B cell (primary cell): ENCODE results near the gene KCNQ5. TPM values are rescaled to one million over a fixed set of nuclear protein-coding genes. Genes with fewer than 3 reads are reported as not detected.

ENCODE experiments used
- ATAC-seq: fragments of 200-7000 bp; cut with Tn5 transposase; one replicate; pipeline ENCODE4 v1.10.0; 2021; ENCODE audit warnings: low read depth, mild to moderate bottlenecking, moderate number of reproducible peaks, moderate library complexity
- CTCF ChIA-PET: fragments of 350-600 bp; sonication (Branson Sonifier 250); formaldehyde crosslinking; loops from one replicate; lab custom pipeline; 2021; ENCODE audit warnings: antibody characterized with exemption, inconsistent platforms; lab: Charles Lee
- POLR2A ChIA-PET: fragments of 350-600 bp; sonication (Branson Sonifier 250); formaldehyde crosslinking; loops from one replicate; lab custom pipeline; 2021; ENCODE audit warnings: antibody characterized with exemption; lab: Charles Lee
- DNase-seq: peaks from one replicate; pipeline ENCODE4 v3.0.0; 2013
- H2AFZ ChIP-seq: 2 replicates; pipeline ENCODE4 v1.6.1; 2012; ENCODE audit warnings: mild to moderate bottlenecking, low read depth, low read length; ENCODE audit not compliant: insufficient read depth, poor library complexity, severe bottlenecking
- H3K27ac ChIP-seq, 2 donors: 1 replicate in 1 of 2; 2 replicates in 1 of 2; pipeline ENCODE4 v1.5.1; 2012 to 2013; ENCODE audit warnings: low read length in 2 of 2, mild to moderate bottlenecking in 2 of 2, moderate library complexity in 1 of 2
- H3K27me3 ChIP-seq, 4 experiments: fragments of 200-600 bp in 1 of 4; sonication (generic) in 1 of 4; replicated peaks in 1 of 4; 1 replicate in 2 of 4; 2 replicates in 2 of 4; pipeline versions ENCODE4 v1.6.1 to v1.7.0; 2013 to 2016; ENCODE audit warnings: low read length in 3 of 4, mild to moderate bottlenecking in 2 of 4, mixed read lengths in 1 of 4, moderate library complexity in 1 of 4; ENCODE audit not compliant: insufficient read depth in 4 of 4, control insufficient read depth in 3 of 4; ENCODE audit errors: control extremely low read depth in 1 of 4
- H3K36me3 ChIP-seq, 2 experiments: replicated peaks in 1 of 2; 1 replicate in 1 of 2; 2 replicates in 1 of 2; pipeline versions ENCODE4 v1.6.1 to v1.7.1; 2013; ENCODE audit warnings: low read length in 1 of 2; ENCODE audit not compliant: insufficient read depth in 2 of 2, control insufficient read depth in 1 of 2; ENCODE audit errors: control extremely low read depth in 1 of 2, extremely low read depth in 1 of 2
- H3K4me1 ChIP-seq, 2 donors: fragments of 200-600 bp in 1 of 2; sonication (generic) in 1 of 2; 1 replicate in 1 of 2; 2 replicates in 1 of 2; pipeline versions ENCODE4 v1.5.1 to v1.6.1; 2013 to 2017; ENCODE audit warnings: low read length in 2 of 2; ENCODE audit not compliant: control insufficient read depth in 2 of 2, insufficient read depth in 2 of 2
- H3K4me2 ChIP-seq: replicated peaks from 2 replicates; pipeline ENCODE3; 2012; ENCODE audit warnings: mild to moderate bottlenecking, low read depth, low read length; ENCODE audit not compliant: poor library complexity, severe bottlenecking
- H3K4me3 ChIP-seq, 5 experiments: fragments of 200-600 bp in 1 of 5; sonication (generic) in 1 of 5; 1 replicate in 3 of 5; 2 replicates in 2 of 5; pipeline versions ENCODE4 v1.5.1 to v1.7.0; 2011 to 2016; ENCODE audit warnings: low read length in 4 of 5, mild to moderate bottlenecking in 4 of 5, low read depth in 2 of 5, control low read depth in 1 of 5, moderate library complexity in 1 of 5; ENCODE audit not compliant: insufficient read depth in 1 of 5; ENCODE audit errors: control extremely low read depth in 1 of 5, extremely low read depth in 1 of 5
- H3K79me2 ChIP-seq: fragments of 200-600 bp; sonication (generic); one replicate; pipeline ENCODE4 v1.6.0; 2016; ENCODE audit warnings: low read length; ENCODE audit not compliant: control insufficient read depth, insufficient read depth
- H3K9ac ChIP-seq: fragments of 200-600 bp; sonication (generic); 2 replicates; pipeline ENCODE4 v1.6.1; 2017; ENCODE audit warnings: mild to moderate bottlenecking, low read length, moderate library complexity
- H3K9me3 ChIP-seq, 3 donors: one replicate each; pipeline versions ENCODE4 v1.6.1 to v1.7.1; 2013; ENCODE audit warnings: low read length in 2 of 3; ENCODE audit not compliant: control insufficient read depth in 2 of 3, insufficient read depth in 1 of 3; ENCODE audit errors: control extremely low read depth in 1 of 3
- H4K20me1 ChIP-seq: 2 replicates; pipeline ENCODE4 v1.6.0; 2012; ENCODE audit warnings: mild to moderate bottlenecking, low read length; ENCODE audit not compliant: insufficient read depth, control insufficient read depth, poor library complexity, severe bottlenecking
- H3K27ac Mint-ChIP-seq: one replicate; pipeline ENCODE4 v1.8.0; 2021; ENCODE audit warnings: mixed read lengths
- H3K27me3 Mint-ChIP-seq: one replicate; pipeline ENCODE4 v1.8.0; 2021; ENCODE audit warnings: mixed read lengths
- H3K4me1 Mint-ChIP-seq: one replicate; pipeline ENCODE4 v1.8.0; 2021; ENCODE audit warnings: mixed read lengths
- H3K4me3 Mint-ChIP-seq: one replicate; pipeline ENCODE4 v1.8.0; 2021; ENCODE audit warnings: mixed read lengths
- H3K9me3 Mint-ChIP-seq: one replicate; pipeline ENCODE4 v1.8.0; 2022; ENCODE audit warnings: mixed read lengths; ENCODE audit not compliant: insufficient read depth
- EZH2 ChIP-seq: IDR thresholded peaks from 2 replicates; pipeline ENCODE4 v1.6.1; 2012; ENCODE audit warnings: borderline replicate concordance, low read depth, mild to moderate bottlenecking, moderate library complexity, low read length; ENCODE audit not compliant: insufficient read depth, poor library complexity, severe bottlenecking
- WGBS: methylation state at CpG from one replicate; pipeline ENCODE4 v1.1.5; 2013; ENCODE audit warnings: missing lambda C conversion rate; ENCODE audit not compliant: insufficient coverage; 5-methylcytosine and 5-hydroxymethylcytosine counted together
- intact Hi-C: fragments of 100-400 bp; cut with micrococcal nuclease; formaldehyde crosslinking; loops from one replicate; pipeline ENCODE4 v1.10.0; 2022
- polyA plus RNA-seq: library from polyadenylated mRNA; depleted of rRNA; stranded (reverse); fragments of >200 nt; gene quantifications from 2 replicates; pipeline ENCODE4 v1.2.3, GENCODE V29; 2012
- total RNA-seq, 2 donors: library from RNA; stranded (reverse); fragments of 120-200 nt in 1 of 2; gene quantifications; 1 replicate in 1 of 2; 2 replicates in 1 of 2; pipeline versions ENCODE4 v1.2.3 to v1.2.4, GENCODE V29; 2013 to 2022
- TF ChIP-seq, protein P1 (sequence below): fragments of 200-600 bp; IDR thresholded peaks from one replicate; pipeline ENCODE4 v1.8.0; 2022; ENCODE audit warnings: antibody characterized with exemption, mild to moderate bottlenecking

The KCNQ5 gene
- total and polyA plus RNA-seq, 2 donors (not counting 1 experiment from before 2014, with no cell fraction given) = 2.3 to 9.4 TPM

DNA sequence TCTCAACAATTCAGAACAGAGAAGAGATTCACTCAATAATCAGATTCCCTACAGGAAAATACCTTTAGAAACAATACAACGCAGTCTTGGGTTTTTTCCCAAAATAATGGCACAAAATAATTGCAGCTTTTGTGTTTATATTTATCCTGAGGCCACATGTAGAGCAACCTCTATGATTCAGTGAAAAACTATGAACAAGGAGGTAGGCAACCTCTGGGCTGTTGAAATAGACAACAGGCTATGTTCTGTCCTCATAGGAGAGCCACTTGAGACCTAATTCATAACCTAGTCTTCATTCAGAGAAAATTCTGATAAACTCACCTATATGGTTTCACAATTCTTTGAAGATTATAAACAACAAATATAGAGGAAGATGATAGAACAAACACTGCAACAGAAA is 485.2 kb downstream of the KCNQ5 start:
- H3K4me2 ChIP-seq = no peak overlapping the region
- ChIA-PET POLR2A (no interaction called here), CTCF (no interaction called here)
- DNase-seq = no peak
- H3K27ac Mint-ChIP-seq = no peak overlapping the region
- H2AFZ ChIP-seq = no peak overlapping the region
- no peak for ATAC-seq
- no CpG with 5 or more reads among the region's 1 CpG for WGBS
- H3K4me1 Mint-ChIP-seq = no peaks in the 10 kb centered on the region
- H3K4me1 ChIP-seq = no peaks in the 10 kb centered on the region
- H3K9me3 Mint-ChIP-seq = peaks cover 5% of the 10 kb centered on the region
- no peaks in the 10 kb centered on the region for H3K27me3 Mint-ChIP-seq
- H3K4me3 ChIP-seq = no peak overlapping the region
- H3K4me3 Mint-ChIP-seq = no peak overlapping the region
- TF ChIP-seq, protein P1, sequence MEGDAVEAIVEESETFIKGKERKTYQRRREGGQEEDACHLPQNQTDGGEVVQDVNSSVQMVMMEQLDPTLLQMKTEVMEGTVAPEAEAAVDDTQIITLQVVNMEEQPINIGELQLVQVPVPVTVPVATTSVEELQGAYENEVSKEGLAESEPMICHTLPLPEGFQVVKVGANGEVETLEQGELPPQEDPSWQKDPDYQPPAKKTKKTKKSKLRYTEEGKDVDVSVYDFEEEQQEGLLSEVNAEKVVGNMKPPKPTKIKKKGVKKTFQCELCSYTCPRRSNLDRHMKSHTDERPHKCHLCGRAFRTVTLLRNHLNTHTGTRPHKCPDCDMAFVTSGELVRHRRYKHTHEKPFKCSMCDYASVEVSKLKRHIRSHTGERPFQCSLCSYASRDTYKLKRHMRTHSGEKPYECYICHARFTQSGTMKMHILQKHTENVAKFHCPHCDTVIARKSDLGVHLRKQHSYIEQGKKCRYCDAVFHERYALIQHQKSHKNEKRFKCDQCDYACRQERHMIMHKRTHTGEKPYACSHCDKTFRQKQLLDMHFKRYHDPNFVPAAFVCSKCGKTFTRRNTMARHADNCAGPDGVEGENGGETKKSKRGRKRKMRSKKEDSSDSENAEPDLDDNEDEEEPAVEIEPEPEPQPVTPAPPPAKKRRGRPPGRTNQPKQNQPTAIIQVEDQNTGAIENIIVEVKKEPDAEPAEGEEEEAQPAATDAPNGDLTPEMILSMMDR = no peak
- TF ChIP-seq EZH2 = no peak
- H3K27ac ChIP-seq = no peak overlapping the region
- peaks cover 0 to 3% of the 10 kb centered on the region in 2 experiments for H3K36me3 ChIP-seq
- no peaks in the 10 kb centered on the region for H3K79me2 ChIP-seq
- H3K9ac ChIP-seq = no peak overlapping the region
- peaks cover 0 to 2% (median 0%) of the 10 kb centered on the region in 3 donors for H3K9me3 ChIP-seq
- no peaks in the 10 kb centered on the region for H4K20me1 ChIP-seq
- H3K27me3 ChIP-seq = no peaks in the 10 kb centered on the region
- intact Hi-C loops = no loop called here

DNA sequence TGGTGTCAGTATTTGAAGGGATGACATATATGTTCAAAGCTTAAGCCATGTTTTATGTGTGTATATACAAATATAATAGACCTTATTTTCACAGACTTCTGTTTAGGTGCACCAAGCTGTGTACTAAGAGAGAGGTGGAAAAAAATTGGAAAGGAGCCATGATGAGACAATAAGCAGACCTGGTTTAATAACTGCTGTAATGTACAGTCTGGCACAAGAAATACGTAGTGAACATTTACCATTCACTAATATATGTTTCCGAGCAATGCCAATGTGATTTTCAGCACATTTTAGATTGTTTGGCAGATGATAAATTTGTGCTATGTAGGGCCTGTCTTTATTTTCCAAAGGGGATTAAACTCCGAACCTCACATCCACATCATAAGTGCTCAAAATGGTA is 487.1 kb downstream of the KCNQ5 start:
- POLR2A ChIA-PET = no interaction called here
- no peak overlapping the region for H3K4me3 Mint-ChIP-seq
- no CpG with 5 or more reads among the region's 3 CpGs for WGBS

More for the DNA sequence above, 487.1 kb downstream of the KCNQ5 start:
- no peak overlapping the region for H2AFZ ChIP-seq
- H3K36me3 ChIP-seq = peaks cover 1 to 3% of the 10 kb centered on the region in 2 experiments
- H3K79me2 ChIP-seq = no peaks in the 10 kb centered on the region
- no peak overlapping the region for H3K27ac ChIP-seq
- H4K20me1 ChIP-seq = no peaks in the 10 kb centered on the region
- no peaks in the 10 kb centered on the region for H3K27me3 ChIP-seq
- TF ChIP-seq EZH2 = no peak
- TF ChIP-seq, protein P1 = no peak
- no peak overlapping the region for H3K27ac Mint-ChIP-seq
- CTCF ChIA-PET = interaction anchor here (0.9 kb wide), 1 partner anchor 474 kb away, joined by 5 read pairs; no protein-coding TSS in a partner anchor
- H3K4me3 ChIP-seq = no peak overlapping the region
- H3K9ac ChIP-seq = no peak overlapping the region
- H3K4me2 ChIP-seq = no peak overlapping the region
- no peaks in the 10 kb centered on the region for H3K4me1 Mint-ChIP-seq
- no peaks in the 10 kb centered on the region for H3K9me3 ChIP-seq
- H3K27me3 Mint-ChIP-seq = no peaks in the 10 kb centered on the region
- no peaks in the 10 kb centered on the region for H3K4me1 ChIP-seq
- DNase-seq (no peak), ATAC-seq (no peak)
- H3K9me3 Mint-ChIP-seq = no peaks in the 10 kb centered on the region
- intact Hi-C loops = no loop called here
